Endothelial cell of umbilical vein (primary cell): Measurements from ENCODE around the gene GTF2IRD1. TPM values are rescaled to one million over a fixed set of nuclear protein-coding genes. Genes with fewer than 3 reads are reported as not detected.

Experiments
- BruUV-seq: library from RNA; stranded (reverse); fragments of 400-500 nt; replicated peaks from 2 replicates; lab custom pipeline; 2021; lab: Mats Ljungman, UMichigan
- CTCF ChIA-PET: fragments of 300-600, 350-600 bp; sonication (Branson Sonifier 250); formaldehyde crosslinking; loops from one replicate; lab custom pipeline; 2021; ENCODE audit warnings: antibody characterized with exemption, inconsistent platforms; lab: Charles Lee
- POLR2A ChIA-PET: fragments of 300-600, 350-600 bp; sonication (Branson Sonifier 250); formaldehyde crosslinking; loops from one replicate; lab custom pipeline; 2021; ENCODE audit warnings: antibody characterized with exemption, inconsistent platforms; lab: Charles Lee
- DNase-seq: peaks from one replicate; pipeline ENCODE4 v3.0.0-alpha.2; 2011; ENCODE audit warnings: low read depth, low spot score
- FAIRE-seq: peaks from 2 replicates; lab custom pipeline; 2011; peaks lifted over from hg19 to GRCh38; lab: Jason Lieb, UNC
- H2AFZ ChIP-seq: 2 replicates; pipeline ENCODE4 v1.6.0; 2012; ENCODE audit warnings: low read depth, low read length, control low read depth, inconsistent platforms
- H3K27ac ChIP-seq: 2 replicates; pipeline ENCODE4 v1.5.1; 2011; ENCODE audit warnings: low read depth, mild to moderate bottlenecking, control low read depth, low read length, moderate library complexity; ENCODE audit not compliant: insufficient read depth
- H3K27me3 ChIP-seq, 2 experiments: 2 replicates each; pipeline versions ENCODE4 v1.6.0 to v1.6.1; 2011; ENCODE audit warnings: low read length in 2 of 2, mixed read lengths in 1 of 2; ENCODE audit not compliant: control insufficient read depth in 2 of 2, insufficient read depth in 2 of 2
- H3K36me3 ChIP-seq, 2 experiments: 2 replicates in 1 of 2; 3 replicates in 1 of 2; pipeline ENCODE4 v1.5.1; 2011; ENCODE audit warnings: low read length in 2 of 2, mild to moderate bottlenecking in 1 of 2, moderate library complexity in 1 of 2; ENCODE audit not compliant: control insufficient read depth in 2 of 2, insufficient read depth in 2 of 2; ENCODE audit errors: extremely low read depth in 1 of 2
- H3K4me1 ChIP-seq: 3 replicates; pipeline ENCODE4 v1.5.1; 2011; ENCODE audit warnings: mild to moderate bottlenecking, low read length; ENCODE audit not compliant: control insufficient read depth, insufficient read depth; ENCODE audit errors: extremely low read depth
- H3K4me2 ChIP-seq: 2 replicates; pipeline ENCODE4 v1.6.1; 2011; ENCODE audit warnings: low read length, control low read depth, mixed read lengths; ENCODE audit not compliant: insufficient read depth
- H3K4me3 ChIP-seq, 3 experiments: fragments of 200-600 bp in 1 of 3; sonication (generic), shearing (Covaris generic) in 1 of 3; replicated peaks in 1 of 3; 2 replicates each; pipeline ENCODE4 v1.5.1; 2011 to 2016; ENCODE audit warnings: control low read depth in 3 of 3, low read length in 3 of 3, mild to moderate bottlenecking in 2 of 3, inconsistent platforms in 1 of 3, low read depth in 1 of 3, moderate library complexity in 1 of 3; ENCODE audit not compliant: insufficient read depth in 1 of 3
- H3K79me2 ChIP-seq: 2 replicates; pipeline ENCODE4 v1.6.0; 2012; ENCODE audit warnings: low read length, inconsistent platforms; ENCODE audit not compliant: control insufficient read depth, insufficient read depth
- H3K9ac ChIP-seq: replicated peaks from 2 replicates; pipeline ENCODE3; 2011; ENCODE audit warnings: low read length, control low read depth; ENCODE audit not compliant: insufficient read depth; ENCODE audit errors: extremely low read depth
- H3K9me1 ChIP-seq: replicated peaks from 3 replicates; pipeline ENCODE4 v1.6.0; 2011; ENCODE audit warnings: mild to moderate bottlenecking, low read length; ENCODE audit not compliant: control insufficient read depth, insufficient read depth; ENCODE audit errors: extremely low read depth
- H3K9me3 ChIP-seq: replicated peaks from 2 replicates; pipeline ENCODE4 v1.5.1; 2012; ENCODE audit warnings: low read length, inconsistent platforms; ENCODE audit not compliant: control insufficient read depth, insufficient read depth
- H4K20me1 ChIP-seq: replicated peaks from 2 replicates; pipeline ENCODE3; 2011; ENCODE audit warnings: mild to moderate bottlenecking, low read length; ENCODE audit not compliant: control insufficient read depth, insufficient read depth; ENCODE audit errors: extremely low read depth
- CTCF ChIP-seq, 2 donors: IDR thresholded peaks; 1 replicate in 1 of 2; 2 replicates in 1 of 2; pipeline ENCODE4 v1.5.1; 2011; ENCODE audit warnings: low read length in 2 of 2, mild to moderate bottlenecking in 2 of 2, moderate library complexity in 2 of 2, control low read depth in 1 of 2, inconsistent platforms in 1 of 2, low read depth in 1 of 2; ENCODE audit not compliant: insufficient read depth in 1 of 2; ENCODE audit errors: extremely low read depth in 1 of 2
- EZH2 ChIP-seq: IDR thresholded peaks from 2 replicates; pipeline ENCODE4 v1.6.1; 2012; ENCODE audit warnings: borderline replicate concordance, low read depth, mild to moderate bottlenecking, moderate library complexity, low read length, inconsistent platforms; ENCODE audit not compliant: severe bottlenecking
- GATA2 ChIP-seq: IDR thresholded peaks from 2 replicates; pipeline ENCODE4 v1.7.0; 2011; ENCODE audit warnings: low read depth, mild to moderate bottlenecking, moderate library complexity, mixed read lengths, low read length; ENCODE audit not compliant: insufficient read length, insufficient read depth
- JUN ChIP-seq: IDR thresholded peaks from 2 replicates; pipeline ENCODE4 v1.6.1; 2011; ENCODE audit warnings: borderline replicate concordance, low read depth; ENCODE audit not compliant: insufficient read length, insufficient read depth
- MAX ChIP-seq: IDR thresholded peaks from 2 replicates; pipeline ENCODE4 v1.6.1; 2011; ENCODE audit not compliant: insufficient read depth, insufficient read length
- MYC ChIP-seq: IDR thresholded peaks from one replicate; pipeline ENCODE4 v1.6.1; 2011; ENCODE audit warnings: mild to moderate bottlenecking, low read depth, low read length
- POLR2A ChIP-seq: IDR thresholded peaks from 2 replicates; pipeline ENCODE4 v1.6.1; 2012; ENCODE audit warnings: low read depth, mild to moderate bottlenecking, control low read depth, low read length
- dilution Hi-C: fragments of 300-500 bp; cut with MboI; formaldehyde crosslinking; loops from one replicate; pipeline ENCODE4 v1.15.0; 2019; ENCODE audit warnings: low sequenced_read_pairs; ENCODE audit not compliant: extremely low pct_ligation_motif_present
- intact Hi-C: fragments of 100-400 bp; cut with micrococcal nuclease; formaldehyde crosslinking; loops from one replicate; pipeline ENCODE4 v1.10.0; 2022
- polyA plus RNA-seq, 4 experiments: library from polyadenylated mRNA; depleted of rRNA in 3 of 4; stranded (reverse) in 3 of 4; unstranded in 1 of 4; fragments of >200 nt; gene quantifications; 2 replicates each; pipeline versions ENCODE4 v1.2.1 to v1.2.3, GENCODE V29; 2011 to 2012; ENCODE audit warnings: missing spikeins in 1 of 4
- total RNA-seq: library from RNA; stranded (reverse); gene quantifications from 2 replicates; pipeline ENCODE4 v1.2.3, GENCODE V29; 2021

Gene GTF2IRD1
- total and polyA plus RNA-seq, 2 donors (not counting 3 experiments of a cell fraction or from before 2014, with no cell fraction given), result 14.2 to 24.2 TPM

- no peaks in the 10 kb centered on the region for H3K36me3 ChIP-seq
- intact Hi-C loops (no loop called here), dilution Hi-C loops (no loop called here)
- POLR2A ChIA-PET, result no interaction called here
- CTCF ChIA-PET, result interaction anchor here (1.3 kb wide), 1 partner anchor 25 kb away, joined by 4 read pairs; no protein-coding TSS in a partner anchor
- DNase-seq, result no peak
- no peaks in the 10 kb centered on the region for H3K9me1 ChIP-seq
- no peak overlapping the region for H3K27ac ChIP-seq
- TF ChIP-seq EZH2, result no peak
- TF ChIP-seq JUN, result no peak
- no peak for TF ChIP-seq POLR2A
- no peak for TF ChIP-seq GATA2
- TF ChIP-seq CTCF (IDR thresholded peaks at IDR 0.05; ENCODE audit: extremely low read depth in 1 of 2, insufficient read depth in 1 of 2, low read depth in 1 of 2, low read length in 2 of 2), result no peak
- no peak for TF ChIP-seq MAX
- TF ChIP-seq MYC, result no peak
- no peaks in the 10 kb centered on the region for H3K27me3 ChIP-seq
- no peak overlapping the region for H3K9ac ChIP-seq
- H3K4me2 ChIP-seq, result no peak overlapping the region
- no TSS peak for BruUV-seq
- H4K20me1 ChIP-seq, result no peaks in the 10 kb centered on the region
- no peak overlapping the region for H2AFZ ChIP-seq
- no peaks in the 10 kb centered on the region for H3K4me1 ChIP-seq
- no peak for FAIRE-seq
- H3K79me2 ChIP-seq, result no peaks in the 10 kb centered on the region
- no peak overlapping the region for H3K4me3 ChIP-seq
- H3K9me3 ChIP-seq, result no peaks in the 10 kb centered on the region
Observed at GRCh38 chr7:74424291-74424880, 29.3 kb upstream of the GTF2IRD1 start.
